RWPE2 (cell line): ENCODE data around the gene RNU7-1.
A peak's percentile ranks its signal among the peaks of the same experiment; 100 is the strongest.

Experiments used
- ATAC-seq: fragments of 200-7000 bp; cut with Tn5 transposase; 3 replicates; pipeline ENCODE4 v1.9.1; 2021; ENCODE audit warnings: low read depth
- DNase-seq: peaks from one replicate; pipeline ENCODE4 v3.0.0-alpha.2; 2020; ENCODE audit warnings: low spot score
- H3K27ac ChIP-seq: fragments of 450-650 bp; 2 replicates; pipeline ENCODE4 v1.5.1; 2017; ENCODE audit warnings: mild to moderate bottlenecking; ENCODE audit not compliant: poor library complexity, severe bottlenecking
- H3K27me3 ChIP-seq: fragments of 250-450 bp; sonication (Bioruptor Pico); 2 replicates; pipeline ENCODE4 v1.5.1; 2021; ENCODE audit warnings: mild to moderate bottlenecking, moderate library complexity; ENCODE audit not compliant: insufficient read depth, poor library complexity, severe bottlenecking
- H3K36me3 ChIP-seq: fragments of 250-450 bp; sonication (Bioruptor Pico); 2 replicates; pipeline ENCODE4 v1.5.1; 2020; ENCODE audit warnings: low read depth, mild to moderate bottlenecking, moderate library complexity
- H3K4me1 ChIP-seq: fragments of 250-450 bp; sonication (Bioruptor Pico); 2 replicates; pipeline ENCODE4 v1.5.1; 2021; ENCODE audit warnings: mild to moderate bottlenecking, moderate library complexity; ENCODE audit not compliant: insufficient read depth, poor library complexity, severe bottlenecking
- H3K4me3 ChIP-seq: fragments of 250-450 bp; sonication (Bioruptor Pico); 2 replicates; pipeline ENCODE4 v1.5.1; 2021; ENCODE audit warnings: mild to moderate bottlenecking, moderate library complexity; ENCODE audit not compliant: severe bottlenecking
- H3K9me3 ChIP-seq: fragments of 250-450 bp; sonication (Bioruptor Pico); 2 replicates; pipeline ENCODE4 v1.5.1; 2021; ENCODE audit warnings: mild to moderate bottlenecking, moderate library complexity; ENCODE audit not compliant: severe bottlenecking
- TF ChIP-seq, protein P1 (sequence below): fragments of 450-650 bp; IDR thresholded peaks from one replicate; pipeline ENCODE4 v1.5.1; 2017; ENCODE audit warnings: mild to moderate bottlenecking, moderate library complexity; ENCODE audit not compliant: poor library complexity, severe bottlenecking

RNU7-1 gene

GRCh38 chr12:6943722-6944380 is at the start of gene RNU7-1, which contains the start of gene C12orf57:
Gene RNU7-1 (plus strand): TSS chr12:6943816.
Gene C12orf57 (plus strand): TSS chr12:6944022. CDS start chr12:6944122, 100 bp downstream.
- H3K9me3 ChIP-seq, result no peaks in the 10 kb centered on the region
- DNase-seq (no peak), ATAC-seq (peak; percentile 45)
- H3K27me3 ChIP-seq, result no peaks in the 10 kb centered on the region
- H3K27ac ChIP-seq, result peak within 1 kb of the TSS; percentile 96
- H3K4me3 ChIP-seq, result peak within 1 kb of the TSS; percentile 43
- TF ChIP-seq, protein P1, sequence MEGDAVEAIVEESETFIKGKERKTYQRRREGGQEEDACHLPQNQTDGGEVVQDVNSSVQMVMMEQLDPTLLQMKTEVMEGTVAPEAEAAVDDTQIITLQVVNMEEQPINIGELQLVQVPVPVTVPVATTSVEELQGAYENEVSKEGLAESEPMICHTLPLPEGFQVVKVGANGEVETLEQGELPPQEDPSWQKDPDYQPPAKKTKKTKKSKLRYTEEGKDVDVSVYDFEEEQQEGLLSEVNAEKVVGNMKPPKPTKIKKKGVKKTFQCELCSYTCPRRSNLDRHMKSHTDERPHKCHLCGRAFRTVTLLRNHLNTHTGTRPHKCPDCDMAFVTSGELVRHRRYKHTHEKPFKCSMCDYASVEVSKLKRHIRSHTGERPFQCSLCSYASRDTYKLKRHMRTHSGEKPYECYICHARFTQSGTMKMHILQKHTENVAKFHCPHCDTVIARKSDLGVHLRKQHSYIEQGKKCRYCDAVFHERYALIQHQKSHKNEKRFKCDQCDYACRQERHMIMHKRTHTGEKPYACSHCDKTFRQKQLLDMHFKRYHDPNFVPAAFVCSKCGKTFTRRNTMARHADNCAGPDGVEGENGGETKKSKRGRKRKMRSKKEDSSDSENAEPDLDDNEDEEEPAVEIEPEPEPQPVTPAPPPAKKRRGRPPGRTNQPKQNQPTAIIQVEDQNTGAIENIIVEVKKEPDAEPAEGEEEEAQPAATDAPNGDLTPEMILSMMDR, result no peak
- H3K36me3 ChIP-seq, result peaks cover 26% of the 10 kb centered on the region
- peaks cover 16% of the 10 kb centered on the region for H3K4me1 ChIP-seq

GRCh38 chr12:6894321-6894720 is 49.3 kb upstream of the RNU7-1 start:
- DNase-seq (no peak), ATAC-seq (no peak)
- Histone ChIP-seq H3K27me3 (no peaks in the 10 kb centered on the region), H3K27ac (no peak overlapping the region), H3K9me3 (no peaks in the 10 kb centered on the region), H3K4me1 (peaks cover 3% of the 10 kb centered on the region), H3K4me3 (no peak overlapping the region), H3K36me3 (no peaks in the 10 kb centered on the region)
- TF ChIP-seq, protein P1, result no peak

DNA sequence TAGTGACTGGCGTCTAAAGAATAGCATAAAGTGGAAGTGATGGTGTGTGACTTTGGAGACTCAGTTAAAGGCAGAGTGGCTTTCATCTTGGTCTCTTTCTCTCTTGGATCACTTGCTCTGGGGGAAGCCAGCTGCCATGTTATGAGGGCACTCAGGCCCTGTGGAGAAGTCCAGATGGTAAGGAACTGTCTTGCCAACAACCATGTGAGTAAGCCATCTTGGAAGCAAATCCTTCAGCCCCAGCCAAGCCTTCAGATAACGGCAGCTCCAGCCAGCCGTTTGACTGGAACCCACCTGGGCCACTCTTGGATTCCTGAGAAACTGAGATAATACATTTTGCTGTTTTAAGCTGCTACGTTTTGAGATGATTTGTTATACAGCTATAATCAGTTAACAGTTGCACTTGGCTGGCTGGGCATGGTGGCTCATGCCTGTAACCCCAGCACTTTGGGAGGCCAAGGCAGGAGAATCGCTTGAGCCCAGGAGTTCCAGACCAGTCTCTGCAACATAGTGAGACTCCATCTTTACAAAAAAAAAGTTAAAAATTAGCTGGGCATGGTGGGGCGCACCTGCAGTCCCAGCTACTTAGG is 46.7 kb upstream of the RNU7-1 start:
- Histone ChIP-seq H3K27ac (no peak overlapping the region), H3K36me3 (no peaks in the 10 kb centered on the region), H3K27me3 (no peaks in the 10 kb centered on the region), H3K9me3 (no peaks in the 10 kb centered on the region), H3K4me1 (no peaks in the 10 kb centered on the region), H3K4me3 (no peak overlapping the region)
- TF ChIP-seq, protein P1, result no peak
- ATAC-seq, result no peak
- DNase-seq, result no peak

- Histone ChIP-seq H3K27me3 (no peaks in the 10 kb centered on the region), H3K27ac (no peak overlapping the region), H3K36me3 (no peaks in the 10 kb centered on the region), H3K4me1 (peaks cover 4% of the 10 kb centered on the region), H3K9me3 (no peaks in the 10 kb centered on the region), H3K4me3 (no peak overlapping the region)
- no peak for ATAC-seq
- DNase-seq, result no peak
- TF ChIP-seq, protein P1, result no peak
Measured at GRCh38 chr12:6899427-6899826, 44.2 kb upstream of the RNU7-1 start.

- Histone ChIP-seq H3K27me3 (no peaks in the 10 kb centered on the region), H3K4me1 (peaks cover 4% of the 10 kb centered on the region), H3K36me3 (no peaks in the 10 kb centered on the region), H3K4me3 (no peak overlapping the region), H3K27ac (no peak overlapping the region), H3K9me3 (no peaks in the 10 kb centered on the region)
- no peak for DNase-seq
- TF ChIP-seq, protein P1, result no peak
- ATAC-seq, result no peak
Measured at GRCh38 chr12:6899837-6900519, 43.6 kb upstream of the RNU7-1 start.
